Mesenchymal stem cell (in vitro differentiated cells and primary cell): Measurements from ENCODE around the gene FAM72B.
"Not testable (repeated sequence)": the region's sequence is repeated elsewhere in the genome, so short reads cannot be mapped to it uniquely, and the experiment has no call there.

Experiments used
- DNase-seq: peaks from one replicate; pipeline ENCODE4 v3.0.0-alpha.2; 2013
- H2AFZ ChIP-seq: one replicate; pipeline ENCODE4 v1.6.1; 2013; ENCODE audit warnings: low read depth, mild to moderate bottlenecking, control low read depth, inconsistent platforms, low read length, moderate library complexity
- H2AK5ac ChIP-seq: 2 replicates; pipeline ENCODE4 v1.6.1; 2013; ENCODE audit warnings: low read length, moderate library complexity, mild to moderate bottlenecking, inconsistent platforms; ENCODE audit not compliant: severe bottlenecking
- H2BK120ac ChIP-seq: one replicate; pipeline ENCODE4 v1.6.1; 2013; ENCODE audit warnings: low read depth, mild to moderate bottlenecking, inconsistent platforms, low read length, moderate library complexity
- H2BK12ac ChIP-seq, 2 experiments: one replicate each; pipeline ENCODE4 v1.6.1; 2013; ENCODE audit warnings: inconsistent platforms in 2 of 2, low read length in 2 of 2, mild to moderate bottlenecking in 2 of 2, moderate library complexity in 2 of 2, control low read depth in 1 of 2
- H2BK15ac ChIP-seq: one replicate; pipeline ENCODE4 v1.6.1; 2013; ENCODE audit warnings: mild to moderate bottlenecking, low read depth, inconsistent platforms; ENCODE audit not compliant: poor library complexity, severe bottlenecking
- H2BK5ac ChIP-seq: 2 replicates; pipeline ENCODE4 v1.6.1; 2013; ENCODE audit warnings: low read depth, mild to moderate bottlenecking, low read length, control low read depth, inconsistent platforms; ENCODE audit not compliant: poor library complexity, severe bottlenecking
- H3K14ac ChIP-seq, 2 experiments: one replicate each; pipeline ENCODE4 v1.6.1; 2013; ENCODE audit warnings: inconsistent platforms in 2 of 2, low read length in 2 of 2, control low read depth in 1 of 2, mild to moderate bottlenecking in 1 of 2, moderate library complexity in 1 of 2
- H3K18ac ChIP-seq, 2 experiments: one replicate each; pipeline ENCODE4 v1.6.1; 2013; ENCODE audit warnings: inconsistent platforms in 2 of 2, low read length in 2 of 2, control low read depth in 1 of 2, low read depth in 1 of 2, mild to moderate bottlenecking in 1 of 2
- H3K23ac ChIP-seq, 2 experiments: one replicate each; pipeline ENCODE4 v1.6.1; 2013; ENCODE audit warnings: inconsistent platforms in 2 of 2, low read length in 2 of 2, mild to moderate bottlenecking in 2 of 2, moderate library complexity in 2 of 2, control low read depth in 1 of 2
- H3K27ac ChIP-seq: 2 replicates; pipeline ENCODE4 v1.5.1; 2013; ENCODE audit warnings: mild to moderate bottlenecking, moderate library complexity, low read length, control low read depth, inconsistent platforms; ENCODE audit not compliant: poor library complexity, severe bottlenecking
- H3K27me3 ChIP-seq, 2 experiments: 2 replicates each; pipeline versions ENCODE4 v1.6.1 to v1.7.0; 2013; ENCODE audit warnings: low read length in 2 of 2, mild to moderate bottlenecking in 2 of 2, moderate library complexity in 2 of 2, control low read depth in 1 of 2, inconsistent platforms in 1 of 2; ENCODE audit not compliant: control insufficient read depth in 1 of 2, insufficient read depth in 1 of 2
- H3K36me3 ChIP-seq, 2 experiments: 2 replicates each; pipeline versions ENCODE4 v1.6.1 to v1.7.0; 2013; ENCODE audit warnings: low read length in 2 of 2, control low read depth in 1 of 2, inconsistent platforms in 1 of 2, low read depth in 1 of 2, mild to moderate bottlenecking in 1 of 2; ENCODE audit not compliant: insufficient read depth in 2 of 2, control insufficient read depth in 1 of 2
- H3K4ac ChIP-seq, 2 experiments: one replicate each; pipeline ENCODE4 v1.6.1; 2013; ENCODE audit warnings: inconsistent platforms in 2 of 2, low read length in 2 of 2, mild to moderate bottlenecking in 2 of 2, moderate library complexity in 2 of 2, control low read depth in 1 of 2, low read depth in 1 of 2
- H3K4me1 ChIP-seq: 2 replicates; pipeline ENCODE4 v1.6.1; 2013; ENCODE audit warnings: low read depth, low read length, control low read depth; ENCODE audit not compliant: control insufficient read depth, insufficient read depth
- H3K4me2 ChIP-seq: 2 replicates; pipeline ENCODE4 v1.6.1; 2013; ENCODE audit warnings: low read length, mild to moderate bottlenecking, inconsistent platforms; ENCODE audit not compliant: poor library complexity, severe bottlenecking
- H3K4me3 ChIP-seq, 2 experiments: 2 replicates each; pipeline versions ENCODE4 v1.5.1 to v1.7.0; 2013; ENCODE audit warnings: low read length in 2 of 2, mild to moderate bottlenecking in 2 of 2, control low read depth in 1 of 2, low read depth in 1 of 2; ENCODE audit not compliant: insufficient read depth in 1 of 2
- H3K79me1 ChIP-seq: replicated peaks from 2 replicates; pipeline ENCODE4 v1.6.1; 2013; ENCODE audit warnings: mild to moderate bottlenecking, control low read depth, low read length, inconsistent platforms; ENCODE audit not compliant: poor library complexity, severe bottlenecking
- H3K9ac ChIP-seq: 2 replicates; pipeline ENCODE4 v1.7.0; 2013; ENCODE audit warnings: mild to moderate bottlenecking, low read length, moderate library complexity
- H3K9me3 ChIP-seq: 2 replicates; pipeline ENCODE4 v1.7.0; 2013; ENCODE audit warnings: mild to moderate bottlenecking, low read length; ENCODE audit not compliant: control insufficient read depth
- H4K8ac ChIP-seq: one replicate; pipeline ENCODE4 v1.6.1; 2013; ENCODE audit warnings: inconsistent platforms, mild to moderate bottlenecking, low read length, moderate library complexity
- H4K91ac ChIP-seq: one replicate; pipeline ENCODE4 v1.6.1; 2013; ENCODE audit warnings: mild to moderate bottlenecking, low read length, inconsistent platforms
- whole genome bisulfite sequencing: methylation state at CpG from one replicate; pipeline ENCODE4 v1.1.7; 2013; ENCODE audit warnings: mixed read lengths; 5-methylcytosine and 5-hydroxymethylcytosine counted together

Gene FAM72B

DNA sequence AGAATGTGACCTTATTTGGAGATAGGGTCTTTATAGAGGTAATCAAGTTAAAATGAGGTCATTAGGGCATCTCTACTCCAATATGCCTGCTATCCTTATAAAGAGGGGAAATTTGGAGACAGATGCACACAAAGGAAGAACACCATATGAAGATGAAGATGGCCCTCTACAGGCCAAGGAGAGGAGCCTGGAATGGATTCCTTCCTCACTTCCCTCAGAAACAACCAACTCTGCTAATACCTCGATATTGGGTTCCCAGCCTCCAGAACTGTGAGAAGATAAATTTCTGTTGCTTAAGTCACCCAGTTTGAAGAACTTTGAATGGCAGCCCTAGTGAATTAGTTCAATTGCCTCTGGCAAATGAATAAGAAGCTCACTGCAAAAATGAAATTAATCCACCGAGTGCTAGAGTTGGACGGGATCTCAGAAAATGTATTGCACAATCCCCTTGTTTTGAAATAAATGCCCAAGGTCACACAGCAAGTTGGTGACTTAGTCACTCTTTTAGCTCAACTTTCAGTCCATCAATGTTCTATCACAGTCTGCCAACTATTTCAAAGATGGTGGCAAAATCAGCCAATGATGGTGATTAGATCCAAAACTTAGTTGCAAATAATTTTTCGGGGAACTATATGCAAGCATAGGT lies 27.1 kb downstream of the FAM72B start:
- not testable (repeated sequence) for H2BK5ac ChIP-seq, H2AK5ac ChIP-seq, H3K14ac ChIP-seq, H4K8ac ChIP-seq, H2AFZ ChIP-seq, H3K36me3 ChIP-seq, H3K9ac ChIP-seq, H3K4me1 ChIP-seq, H3K4me3 ChIP-seq, H2BK120ac ChIP-seq, H3K4me2 ChIP-seq, H3K9me3 ChIP-seq, H3K79me1 ChIP-seq, DNase-seq, H3K23ac ChIP-seq, H3K4ac ChIP-seq, H3K27ac ChIP-seq, H4K91ac ChIP-seq, H2BK12ac ChIP-seq, H3K18ac ChIP-seq, H3K27me3 ChIP-seq, H2BK15ac ChIP-seq
- no CpG with 5 or more reads among the region's 4 CpGs for WGBS

DNA sequence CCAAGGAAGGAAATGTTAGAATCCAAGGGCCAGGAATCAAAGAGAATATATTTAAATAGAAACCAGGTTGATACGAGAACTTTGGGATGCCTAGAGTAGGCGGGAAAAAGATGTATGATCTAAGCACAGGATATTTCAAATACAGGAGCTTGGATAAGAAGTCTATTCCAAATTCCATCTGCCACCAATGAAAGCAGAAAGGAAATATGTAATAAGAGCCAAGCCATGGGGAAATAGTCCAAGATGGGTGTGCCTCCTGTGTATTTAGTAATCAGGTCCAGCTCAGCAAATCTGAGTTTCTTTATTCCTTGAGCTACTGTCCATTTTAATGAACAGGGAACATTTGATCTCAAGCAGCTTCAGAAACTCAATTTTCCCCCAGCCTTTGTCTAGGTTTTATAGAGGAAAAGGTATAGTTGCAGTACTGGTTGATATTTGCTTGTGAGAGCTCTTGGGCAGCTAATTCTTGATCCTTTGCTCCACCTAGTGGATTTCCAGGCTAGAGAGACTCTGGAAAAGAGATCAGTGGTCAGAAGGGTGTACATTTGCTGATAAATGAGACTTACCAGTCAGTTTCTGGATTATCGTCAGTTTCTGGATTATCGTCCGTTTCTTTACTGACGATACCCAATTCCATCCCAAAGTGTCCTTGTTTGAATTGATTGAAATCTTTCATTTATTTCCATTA lies 28.3 kb downstream of the FAM72B start:
- H3K14ac ChIP-seq, H2AFZ ChIP-seq, H2AK5ac ChIP-seq, H2BK15ac ChIP-seq, H3K9me3 ChIP-seq, H3K4me1 ChIP-seq, H3K18ac ChIP-seq, H2BK120ac ChIP-seq, H2BK12ac ChIP-seq, H4K8ac ChIP-seq, H3K4me3 ChIP-seq, H4K91ac ChIP-seq, H3K4ac ChIP-seq, H3K9ac ChIP-seq, H3K36me3 ChIP-seq, H3K27me3 ChIP-seq, H3K23ac ChIP-seq, H3K27ac ChIP-seq, H3K79me1 ChIP-seq, H2BK5ac ChIP-seq, H3K4me2 ChIP-seq: not testable (repeated sequence)
- 100% methylated on average over 3 of the region's 6 CpGs for whole genome bisulfite sequencing
- DNase-seq = peak; percentile 17

DNA sequence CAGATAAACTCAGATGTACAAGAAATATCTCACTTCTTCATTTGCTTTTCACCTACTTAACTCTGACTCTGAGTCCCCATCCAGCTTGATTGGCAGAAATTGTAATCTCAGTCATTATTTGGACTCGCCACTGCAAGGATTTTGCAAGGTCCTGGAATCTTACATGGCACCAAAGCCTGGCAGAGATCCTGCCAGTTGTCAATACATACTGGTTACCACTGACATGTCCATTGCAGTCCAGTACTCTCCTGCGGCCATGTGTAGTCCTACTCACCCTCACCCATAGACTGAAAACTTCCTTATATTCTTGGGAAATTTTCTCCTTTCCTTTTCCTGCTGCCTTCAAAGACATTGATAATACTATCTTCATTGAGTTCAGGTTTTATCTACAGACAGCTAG lies 29.3 kb downstream of the FAM72B start:
- not testable (repeated sequence) for H4K91ac ChIP-seq, H3K27ac ChIP-seq, H2BK120ac ChIP-seq, H3K4me2 ChIP-seq, H3K4me3 ChIP-seq, H3K79me1 ChIP-seq, H2BK12ac ChIP-seq, H3K4me1 ChIP-seq, H2BK15ac ChIP-seq, H2BK5ac ChIP-seq, DNase-seq, H3K23ac ChIP-seq, H2AK5ac ChIP-seq, H3K18ac ChIP-seq, H3K9me3 ChIP-seq, H3K27me3 ChIP-seq, H2AFZ ChIP-seq, H3K9ac ChIP-seq, H3K4ac ChIP-seq, H3K36me3 ChIP-seq, H3K14ac ChIP-seq, H4K8ac ChIP-seq
- WGBS = no CpG with 5 or more reads among the region's 2 CpGs

DNA sequence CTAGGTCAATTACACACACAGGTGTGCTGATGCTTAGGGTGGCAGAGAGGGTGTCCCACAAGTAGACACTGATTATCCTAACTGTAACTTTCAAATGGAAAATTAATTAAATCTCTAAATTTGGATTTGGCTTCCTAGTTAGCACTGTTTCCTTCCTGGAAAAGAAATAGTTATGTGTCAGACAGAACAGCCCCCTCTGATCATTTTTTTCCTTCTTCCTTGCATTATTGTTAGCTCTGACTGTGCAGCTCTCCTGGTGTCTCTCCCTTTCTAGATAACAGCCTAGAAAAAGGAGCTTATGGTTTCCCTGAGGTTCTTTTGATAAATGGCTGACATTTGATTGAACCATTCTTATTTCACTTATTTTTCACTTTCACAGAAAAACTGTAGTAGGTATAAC lies 31.4 kb downstream of the FAM72B start:
- H2AK5ac ChIP-seq, H2BK5ac ChIP-seq, H3K9ac ChIP-seq, H2BK12ac ChIP-seq, H4K91ac ChIP-seq, H3K18ac ChIP-seq, H4K8ac ChIP-seq, H3K36me3 ChIP-seq, H3K4me2 ChIP-seq, H3K27ac ChIP-seq, H2BK120ac ChIP-seq, H3K23ac ChIP-seq, H3K4ac ChIP-seq, H3K14ac ChIP-seq, DNase-seq, H2AFZ ChIP-seq, H3K27me3 ChIP-seq, H3K79me1 ChIP-seq, H3K4me1 ChIP-seq, H3K4me3 ChIP-seq, H3K9me3 ChIP-seq, H2BK15ac ChIP-seq: not testable (repeated sequence)
